GM20431 (cell line): ENCODE measurements around the gene FXYD1.
"Not testable (repeated sequence)": the region's sequence is repeated elsewhere in the genome, so short reads cannot be mapped to it uniquely, and the experiment has no call there.

Experiments
- in situ Hi-C: fragments of 300-500 bp; cut with MseI, MboI; formaldehyde crosslinking; loops from one replicate; pipeline ENCODE4 v1.15.0; 2020; ENCODE audit warnings: low sequenced_read_pairs; ENCODE audit not compliant: unreplicated experiment

FXYD1 gene

GRCh38 chr19:35140962-35141836 lies 2.6 kb downstream of the FXYD1 start:
- in situ Hi-C loops: no loop called here

GRCh38 chr19:35141837-35142605 lies 3.4 kb downstream of the FXYD1 start:
- in situ Hi-C loops: no loop called here

GRCh38 chr19:35142606-35143230 lies 4.1 kb downstream of the FXYD1 start:
- in situ Hi-C loops: no loop called here

- in situ Hi-C loops: no loop called here
Observed at GRCh38 chr19:35143231-35143715, 4.6 kb downstream of the FXYD1 start, which contains the start of gene FXYD7. Gene FXYD7, plus strand, starts transcription at chr19:35143255. Its CDS starts 79 bp downstream, at chr19:35143334.

GRCh38 chr19:35143818-35144217 lies 5.2 kb downstream of the FXYD1 start:
- in situ Hi-C loops: no loop called here

- in situ Hi-C loops: no loop called here
Observed at GRCh38 chr19:35144259-35144599, 5.6 kb downstream of the FXYD1 start.

- in situ Hi-C loops: no loop called here
Observed at GRCh38 chr19:35144600-35145436, 6.2 kb downstream of the FXYD1 start.

GRCh38 chr19:35146746-35147459 lies 8.3 kb downstream of the FXYD1 start:
- in situ Hi-C loops: no loop called here

GRCh38 chr19:35149463-35149862 lies 10.8 kb downstream of the FXYD1 start:
- in situ Hi-C loops: no loop called here

GRCh38 chr19:35150445-35150844 lies 11.8 kb downstream of the FXYD1 start:
- in situ Hi-C loops: no loop called here

GRCh38 chr19:35151273-35152065 lies 12.8 kb downstream of the FXYD1 start:
- in situ Hi-C loops: no loop called here

GRCh38 chr19:35153129-35153522 lies 14.5 kb downstream of the FXYD1 start:
- in situ Hi-C loops: not testable (repeated sequence)

GRCh38 chr19:35153701-35154524 lies 15.3 kb downstream of the FXYD1 start:
- in situ Hi-C loops: no loop called here

GRCh38 chr19:35154525-35155406 lies 16.1 kb downstream of the FXYD1 start, which contains the start of gene FXYD5:
Gene FXYD5, plus strand, starts transcription at chr19:35154735. Its CDS starts 816 bp downstream, at chr19:35155551.
- in situ Hi-C loops: no loop called here

- in situ Hi-C loops: no loop called here
Observed at GRCh38 chr19:35155441-35155840, 16.8 kb downstream of the FXYD1 start.

- in situ Hi-C loops: no loop called here
Observed at GRCh38 chr19:35155981-35156672, 17.5 kb downstream of the FXYD1 start.
